Articular chondrocyte of knee joint (primary cell): ENCODE results near the gene OR56A4. TPM values are rescaled to one million over a fixed set of nuclear protein-coding genes. Genes with fewer than 3 reads are reported as not detected.

Experiments used
- small RNA-seq: library from RNA; depleted of rRNA; stranded (forward); fragments of <200 nt; gene quantifications from one replicate; pipeline ENCODE3, GENCODE V24; 2012
- total RNA-seq: library from RNA; depleted of rRNA; stranded (reverse); fragments of >200 nt; gene quantifications from 2 replicates; pipeline ENCODE4 v1.2.3, GENCODE V29; 2012

Gene OR56A4
- total RNA-seq, result not detected in 2 replicates

GRCh38 chr11:6006846-6007245 lies at the start of gene OR56A4:
Gene OR56A4, minus strand, starts transcription at chr11:6006946. Its CDS starts 3,954 bp downstream, at chr11:6002992.

GRCh38 chr11:6030708-6031405 lies 24.1 kb upstream of the OR56A4 start, which contains the start of gene OR56A1:
Gene OR56A1, minus strand, starts transcription at chr11:6030758. Its CDS starts 3,066 bp downstream, at chr11:6027692.

GRCh38 chr11:5986885-5987284 lies 19.9 kb downstream of the OR56A4 start, which contains the start of gene OR52L1:
Gene OR52L1, minus strand, starts transcription at chr11:5986985. Its CDS starts 55 bp downstream, at chr11:5986930.

GRCh38 chr11:5968394-5968793 lies 38.4 kb downstream of the OR56A4 start, which contains the start of gene OR56A5:
Gene OR56A5, minus strand, starts transcription at chr11:5968494. Its CDS starts 0 bp downstream, at chr11:5968494.

Small RNA genes lying within 50 kb of the gene (small RNA-seq; reads per million reads assigned to genes)
- not detected for gene RNA5SP329

Other genes with a start within 250 kb of the OR56A4 start
- not detected in 2 replicates for gene OR52N5, start 223.6 kb downstream of the OR56A4 start, total RNA-seq
- gene OR52N1, start 215.7 kb downstream of the OR56A4 start, total RNA-seq, result not detected in 2 replicates
- gene OR52N2, start 198.0 kb downstream of the OR56A4 start, total RNA-seq, result not detected in 2 replicates
- not detected in 2 replicates for gene OR52E6, start 165.0 kb downstream of the OR56A4 start, total RNA-seq
- gene OR52E8, start 149.3 kb downstream of the OR56A4 start, total RNA-seq, result not detected in 2 replicates
- gene OR52E4, start 126.3 kb downstream of the OR56A4 start, total RNA-seq, result not detected in 2 replicates
- gene OR52E5, start 113.7 kb downstream of the OR56A4 start, total RNA-seq, result not detected in 2 replicates
- not detected in 2 replicates for gene OR56A3, start 64.7 kb downstream of the OR56A4 start, total RNA-seq
- gene OR56A5, start 38.5 kb downstream of the OR56A4 start, total RNA-seq, result not detected in 2 replicates
- not detected in 2 replicates for gene OR52L1, start 20.0 kb downstream of the OR56A4 start, total RNA-seq
- gene OR56A1, start 23.8 kb upstream of the OR56A4 start, total RNA-seq, result not detected in 2 replicates
- gene OR56B4, start 100.7 kb upstream of the OR56A4 start, total RNA-seq, result not detected in 2 replicates
- gene OR52B2, start 163.4 kb upstream of the OR56A4 start, total RNA-seq, result not detected in 2 replicates
- gene OR52W1, start 192.3 kb upstream of the OR56A4 start, total RNA-seq, result not detected in 2 replicates
- gene C11orf42, start 198.6 kb upstream of the OR56A4 start, total RNA-seq, result not detected in 2 replicates
- gene FHIP1B, start 227.7 kb upstream of the OR56A4 start, total RNA-seq, result 11.8 TPM in 2 replicates
- 0.13 TPM in 1 of 2 replicates, not detected in the other for gene CNGA4, start 232.1 kb upstream of the OR56A4 start, total RNA-seq